ENCODE results near the gene ARL8B. TPM values are rescaled to one million over a fixed set of nuclear protein-coding genes. Genes with fewer than 3 reads are reported as not detected.

ARL8B gene
- polyA plus RNA-seq, 3 donors, result 46.6 to 121 (median 101) TPM

- no peak overlapping the region for H3K27ac ChIP-seq (ENCODE audit: low read depth in 1 of 2, low read length in 2 of 2)
- 92% methylated on average over 5 of the region's 9 CpGs for WGBS (ENCODE audit: insufficient coverage)
- Mint-ChIP-seq H3K36me3 (peaks cover 61 to 79% of the 10 kb centered on the region in 2 donors), H3K4me1 (no peaks in the 10 kb centered on the region), H3K27ac (peak overlapping the region in 5 of 7 donors; percentile 11 to 78 (median 42)), H3K27me3 (ENCODE audit: low read depth in 3 of 3) (no peaks in the 10 kb centered on the region), H3K4me3 (no peak overlapping the region), H3K9me3 (no peaks in the 10 kb centered on the region)
- no peaks in the 10 kb centered on the region for H3K27me3 ChIP-seq (ENCODE audit: control insufficient read depth in 2 of 2, insufficient read depth in 2 of 2, low read length in 2 of 2)
- H3K36me3 ChIP-seq (replicated peaks in 1 of 2; ENCODE audit: control insufficient read depth in 1 of 2, insufficient read depth in 2 of 2, low read length in 2 of 2), result peaks cover 59 to 92% of the 10 kb centered on the region in 2 donors
- no peaks in the 10 kb centered on the region for H3K4me1 ChIP-seq (ENCODE audit: control insufficient read depth in 1 of 2, insufficient read depth in 2 of 2, low read length in 2 of 2)
- H3K4me2 ChIP-seq (replicated peaks; ENCODE audit: extremely low read depth, low read length, poor library complexity, severe bottlenecking), result no peak overlapping the region
- intact Hi-C loops (cut with micrococcal nuclease), result no loop called here
- H3K9me3 ChIP-seq (replicated peaks in 1 of 2; ENCODE audit: control insufficient read depth in 1 of 2, insufficient read depth in 1 of 2, low read length in 2 of 2), result no peaks in the 10 kb centered on the region
- no peak overlapping the region for H2AFZ ChIP-seq (ENCODE audit: insufficient read depth, low read depth, low read length, poor library complexity, severe bottlenecking)
- DNase-seq, result no peak
- H4K20me1 ChIP-seq (ENCODE audit: insufficient read depth, low read length), result peaks cover 23% of the 10 kb centered on the region
- no peak overlapping the region for H3K4me3 ChIP-seq (replicated peaks in 1 of 3; ENCODE audit: low read depth in 2 of 3, low read length in 3 of 3)
- no peak overlapping the region for H3K9ac ChIP-seq (ENCODE audit: insufficient read depth, low read length, poor library complexity, severe bottlenecking)
- no peaks in the 10 kb centered on the region for H3K79me2 ChIP-seq (ENCODE audit: insufficient read depth, low read length)
- TF ChIP-seq, protein P1, sequence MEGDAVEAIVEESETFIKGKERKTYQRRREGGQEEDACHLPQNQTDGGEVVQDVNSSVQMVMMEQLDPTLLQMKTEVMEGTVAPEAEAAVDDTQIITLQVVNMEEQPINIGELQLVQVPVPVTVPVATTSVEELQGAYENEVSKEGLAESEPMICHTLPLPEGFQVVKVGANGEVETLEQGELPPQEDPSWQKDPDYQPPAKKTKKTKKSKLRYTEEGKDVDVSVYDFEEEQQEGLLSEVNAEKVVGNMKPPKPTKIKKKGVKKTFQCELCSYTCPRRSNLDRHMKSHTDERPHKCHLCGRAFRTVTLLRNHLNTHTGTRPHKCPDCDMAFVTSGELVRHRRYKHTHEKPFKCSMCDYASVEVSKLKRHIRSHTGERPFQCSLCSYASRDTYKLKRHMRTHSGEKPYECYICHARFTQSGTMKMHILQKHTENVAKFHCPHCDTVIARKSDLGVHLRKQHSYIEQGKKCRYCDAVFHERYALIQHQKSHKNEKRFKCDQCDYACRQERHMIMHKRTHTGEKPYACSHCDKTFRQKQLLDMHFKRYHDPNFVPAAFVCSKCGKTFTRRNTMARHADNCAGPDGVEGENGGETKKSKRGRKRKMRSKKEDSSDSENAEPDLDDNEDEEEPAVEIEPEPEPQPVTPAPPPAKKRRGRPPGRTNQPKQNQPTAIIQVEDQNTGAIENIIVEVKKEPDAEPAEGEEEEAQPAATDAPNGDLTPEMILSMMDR (IDR thresholded peaks at IDR 0.05), result no peak
Measured at GRCh38 chr3:5217824-5218595, 95.9 kb downstream of the ARL8B start.

DNA sequence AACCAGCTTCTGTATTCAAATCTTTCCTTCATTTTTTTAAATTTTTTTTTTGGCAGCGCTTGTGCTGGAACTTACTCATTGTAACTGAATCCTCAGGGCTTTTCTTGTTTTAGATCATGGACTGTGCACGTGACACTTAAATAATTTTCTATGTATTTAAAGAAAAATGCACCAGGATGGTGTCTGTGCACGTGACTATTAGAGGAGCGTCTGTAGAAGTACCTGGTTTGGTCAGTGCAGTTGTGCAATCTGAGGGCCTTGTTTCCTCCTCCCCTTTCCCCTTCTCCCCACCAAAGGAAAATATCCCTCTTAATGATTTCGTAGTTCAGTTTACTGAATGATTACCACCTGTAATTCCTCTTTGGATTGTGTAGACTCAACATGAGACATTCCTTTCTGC lies 96.7 kb downstream of the ARL8B start:
- H3K9ac ChIP-seq (ENCODE audit: insufficient read depth, low read length, poor library complexity, severe bottlenecking), result no peak overlapping the region
- no peak overlapping the region for H3K4me3 ChIP-seq (replicated peaks in 1 of 3; ENCODE audit: low read depth in 2 of 3, low read length in 3 of 3)
- Mint-ChIP-seq H3K36me3 (peaks cover 53 to 72% of the 10 kb centered on the region in 2 donors), H3K4me1 (no peaks in the 10 kb centered on the region), H3K9me3 (no peaks in the 10 kb centered on the region), H3K4me3 (no peak overlapping the region), H3K27ac (peak overlapping the region in 4 of 7 donors; percentile 5 to 42 (median 24)), H3K27me3 (ENCODE audit: low read depth in 3 of 3) (no peaks in the 10 kb centered on the region)
- H4K20me1 ChIP-seq (ENCODE audit: insufficient read depth, low read length), result peaks cover 17% of the 10 kb centered on the region
- H3K9me3 ChIP-seq (replicated peaks in 1 of 2; ENCODE audit: control insufficient read depth in 1 of 2, insufficient read depth in 1 of 2, low read length in 2 of 2), result no peaks in the 10 kb centered on the region
- peaks cover 51 to 85% of the 10 kb centered on the region in 2 donors for H3K36me3 ChIP-seq (replicated peaks in 1 of 2; ENCODE audit: control insufficient read depth in 1 of 2, insufficient read depth in 2 of 2, low read length in 2 of 2)
- H3K4me1 ChIP-seq (ENCODE audit: control insufficient read depth in 1 of 2, insufficient read depth in 2 of 2, low read length in 2 of 2), result no peaks in the 10 kb centered on the region
- H2AFZ ChIP-seq (ENCODE audit: insufficient read depth, low read depth, low read length, poor library complexity, severe bottlenecking), result no peak overlapping the region
- H3K79me2 ChIP-seq (ENCODE audit: insufficient read depth, low read length), result no peaks in the 10 kb centered on the region
- DNase-seq, result no peak
- 80% methylated on average over 2 of the region's 5 CpGs for WGBS (ENCODE audit: insufficient coverage)
- H3K27me3 ChIP-seq (ENCODE audit: control insufficient read depth in 2 of 2, insufficient read depth in 2 of 2, low read length in 2 of 2), result no peaks in the 10 kb centered on the region
- peak overlapping the region in 1 of 2 donors; percentile 14 for H3K27ac ChIP-seq (ENCODE audit: low read depth in 1 of 2, low read length in 2 of 2)
- intact Hi-C loops (cut with micrococcal nuclease), result no loop called here
- TF ChIP-seq, protein P1 (IDR thresholded peaks at IDR 0.05), result no peak
- no peak overlapping the region for H3K4me2 ChIP-seq (replicated peaks; ENCODE audit: extremely low read depth, low read length, poor library complexity, severe bottlenecking)

Data from CD14-positive monocyte (primary cell).